NCI-H1105 (cell line): ENCODE results near the gene NHLRC3.
"Not testable (repeated sequence)": the region's sequence is repeated elsewhere in the genome, so short reads cannot be mapped to it uniquely, and the experiment has no call there.

Source experiments
- DNase-seq: peaks from one replicate; lab custom pipeline; 2025; lab: John Stamatoyannopoulos, UW

NHLRC3 gene

GRCh38 chr13:39037880-39038568 lies at the start of gene NHLRC3, which contains the start of gene PROSER1:
Gene NHLRC3 (plus strand): TSS chr13:39038456. CDS start chr13:39038640, 184 bp downstream.
Gene PROSER1 (minus strand): TSS chr13:39038089. CDS start chr13:39037242, 847 bp downstream.
- peak; percentile 93 for DNase-seq

GRCh38 chr13:38990693-38991092 lies 47.6 kb upstream of the NHLRC3 start, which contains the start of gene STOML3:
Gene STOML3 (minus strand): TSS chr13:38990831. CDS start chr13:38990721, 110 bp downstream.
- DNase-seq, result no peak

GRCh38 chr13:38993381-38993780 lies 44.9 kb upstream of the NHLRC3 start:
- DNase-seq, result no peak

DNA sequence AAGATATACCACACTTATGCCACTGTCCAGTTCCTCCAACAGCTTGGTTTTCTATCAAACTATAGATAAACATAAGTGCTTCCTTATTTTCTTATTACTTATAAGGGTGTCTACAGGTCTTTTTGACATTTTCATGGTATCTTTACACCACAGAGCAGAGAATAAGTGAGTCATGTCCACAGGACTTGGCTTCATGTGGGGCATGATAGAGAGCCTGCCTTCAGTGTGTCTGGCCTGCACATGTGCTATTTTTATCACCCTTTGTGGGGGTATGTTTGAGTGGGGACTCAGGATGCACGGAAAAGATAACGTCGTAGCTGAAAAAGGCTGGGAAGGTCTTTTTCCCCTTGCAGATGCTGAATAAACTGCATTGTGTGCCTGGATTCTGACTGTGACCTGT lies 39.5 kb upstream of the NHLRC3 start:
- DNase-seq, result no peak

- DNase-seq, result not testable (repeated sequence)
Measured at GRCh38 chr13:39006371-39007111, 31.7 kb upstream of the NHLRC3 start.

DNA sequence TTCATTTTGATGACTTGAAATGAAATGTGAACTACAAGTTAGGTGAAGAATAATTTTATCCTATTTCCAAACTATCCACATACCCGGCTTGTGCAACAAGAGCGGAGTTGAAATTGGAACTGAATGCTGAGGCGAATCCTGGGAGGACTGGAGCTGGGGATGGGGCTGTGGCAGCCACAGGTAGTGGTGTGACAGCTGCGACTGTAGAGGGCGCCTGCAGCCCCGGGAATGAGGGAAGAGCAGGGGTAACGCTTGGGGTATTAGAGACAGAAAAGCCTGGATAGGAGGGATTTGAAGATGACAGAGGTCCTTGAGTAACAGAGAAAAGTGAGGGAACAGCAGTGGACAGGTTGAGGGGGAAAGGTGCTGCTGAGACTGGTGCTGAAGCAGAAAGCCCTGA lies 25.6 kb upstream of the NHLRC3 start:
- DNase-seq, result no peak

DNA sequence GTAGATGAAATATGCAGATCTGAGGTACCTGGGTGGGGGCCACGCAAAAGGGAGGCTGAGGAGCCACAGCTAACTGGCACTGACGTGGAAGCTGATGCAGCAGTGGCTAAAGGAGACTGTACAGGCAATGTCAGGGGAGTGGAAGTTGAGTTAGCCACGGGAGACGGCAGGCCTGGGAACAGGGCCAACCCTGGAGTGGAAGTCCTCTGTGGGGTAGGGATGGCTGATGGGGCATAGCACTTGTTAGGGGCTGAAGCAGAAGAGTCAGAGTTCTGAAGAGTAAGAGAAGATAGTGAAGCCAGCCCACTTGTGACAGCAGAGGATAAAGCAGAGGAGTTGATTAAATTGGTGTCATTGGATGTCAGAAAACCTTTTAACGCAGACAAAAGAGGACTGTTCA lies 24.8 kb upstream of the NHLRC3 start:
- DNase-seq, result no peak

DNA sequence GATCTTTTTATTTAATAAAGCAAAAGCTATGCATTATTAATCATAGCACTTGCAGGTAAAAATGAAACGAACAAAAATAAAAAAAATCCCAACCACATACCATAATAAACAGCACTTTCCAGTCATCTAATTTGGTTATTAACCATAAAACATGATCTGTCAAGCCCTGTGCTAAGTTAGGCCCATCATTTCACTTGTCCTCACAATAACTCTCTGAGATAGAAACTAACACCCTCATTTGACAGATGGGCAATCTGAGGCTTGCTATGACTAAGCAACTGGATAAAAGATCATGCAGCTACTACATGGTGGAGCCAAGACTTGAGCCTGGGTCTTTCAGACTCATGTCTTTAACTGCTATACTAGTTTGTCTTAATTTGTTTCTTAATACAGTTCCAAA lies 22.2 kb upstream of the NHLRC3 start:
- no peak for DNase-seq

DNA sequence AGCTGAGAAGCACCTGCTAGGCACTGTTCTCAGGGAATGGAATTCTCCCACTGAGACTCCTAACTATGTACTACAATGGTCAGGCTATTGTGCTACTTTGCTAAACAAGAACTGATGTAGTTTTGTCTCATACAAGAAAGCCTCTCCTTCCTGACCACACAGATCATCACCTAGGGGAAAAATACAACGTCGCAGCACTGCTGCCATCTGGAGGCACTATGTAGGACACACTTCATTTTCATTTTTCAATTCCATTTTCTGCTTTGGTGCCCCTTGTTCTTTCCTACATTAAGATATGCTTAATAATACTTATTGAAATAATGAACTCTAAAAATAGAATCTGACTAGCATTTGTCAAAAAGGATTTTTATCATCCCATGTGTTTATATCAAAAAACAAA lies 21.5 kb upstream of the NHLRC3 start:
- DNase-seq, result no peak

DNA sequence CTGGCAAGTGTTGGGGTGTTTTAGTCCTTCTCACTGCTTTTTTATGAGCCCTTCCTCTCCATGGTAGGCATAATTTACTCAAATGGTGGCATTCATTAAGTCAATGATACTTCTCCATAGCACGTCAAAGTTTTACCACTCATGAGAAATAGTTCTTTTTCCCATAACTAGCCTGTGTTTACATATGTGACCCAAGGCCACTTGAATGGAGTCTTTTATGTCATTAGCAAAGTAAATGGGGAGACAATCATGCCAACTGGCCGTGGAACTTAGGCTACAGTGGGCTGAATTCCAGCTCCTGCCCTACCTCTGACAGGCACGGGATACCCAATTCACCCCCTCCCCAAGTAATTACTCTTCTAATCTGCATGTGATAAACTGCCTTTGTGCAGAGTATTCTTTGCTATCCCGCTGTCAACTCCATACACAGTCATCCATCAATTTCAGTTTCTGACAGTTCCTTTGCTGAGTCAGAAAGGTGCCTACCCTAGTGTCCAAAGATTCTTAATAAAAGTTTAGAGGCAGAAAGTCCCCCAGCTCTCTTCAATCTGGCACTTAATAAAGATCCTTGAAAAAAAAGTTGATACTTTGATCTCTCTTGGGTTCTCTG lies 17.3 kb upstream of the NHLRC3 start:
- DNase-seq, result no peak

DNA sequence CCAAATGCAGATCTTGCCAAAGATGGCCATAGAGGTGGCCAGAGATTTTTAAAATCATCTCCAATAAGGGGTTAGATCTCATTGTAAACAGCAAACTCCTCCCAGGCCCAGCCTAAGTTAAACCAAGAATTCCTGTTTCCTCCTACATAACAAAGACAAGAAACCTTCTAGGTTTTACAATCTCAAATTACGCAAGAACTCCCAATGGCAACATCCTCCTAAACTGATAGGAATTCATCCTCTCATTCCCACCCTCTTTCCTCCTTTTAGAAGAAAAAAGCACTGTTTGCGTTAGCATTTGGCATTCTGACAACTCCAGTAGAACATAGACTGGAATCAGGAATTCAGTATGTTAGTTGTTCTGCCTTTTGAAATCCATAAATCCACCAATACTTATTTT lies 14.9 kb upstream of the NHLRC3 start:
- no peak for DNase-seq

GRCh38 chr13:39023761-39024160 lies 14.5 kb upstream of the NHLRC3 start:
- no peak for DNase-seq

DNA sequence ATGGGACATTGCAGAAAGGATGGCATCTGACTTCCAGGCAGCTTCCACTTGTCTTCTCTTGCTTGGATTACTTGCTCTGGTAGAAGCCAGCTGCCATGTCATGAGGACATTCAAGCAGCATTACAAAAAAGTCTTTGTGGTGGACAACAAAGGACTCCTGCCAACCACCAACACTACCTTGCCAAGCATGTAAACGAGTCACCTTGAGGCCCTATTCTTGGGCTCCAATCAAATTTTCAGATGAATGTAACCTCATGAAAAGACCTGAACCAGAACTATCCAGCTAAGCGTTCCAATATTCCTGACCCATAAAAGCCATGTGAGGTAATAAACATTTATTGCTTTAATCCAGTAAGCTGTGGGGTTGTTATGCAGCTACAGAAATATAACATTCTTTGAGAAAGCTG lies 12.8 kb upstream of the NHLRC3 start:
- no peak for DNase-seq

- DNase-seq, result no peak
Measured at GRCh38 chr13:39032150-39032549, 6.1 kb upstream of the NHLRC3 start.

- no peak for DNase-seq
Measured at GRCh38 chr13:39034085-39034484, 4.2 kb upstream of the NHLRC3 start.

DNA sequence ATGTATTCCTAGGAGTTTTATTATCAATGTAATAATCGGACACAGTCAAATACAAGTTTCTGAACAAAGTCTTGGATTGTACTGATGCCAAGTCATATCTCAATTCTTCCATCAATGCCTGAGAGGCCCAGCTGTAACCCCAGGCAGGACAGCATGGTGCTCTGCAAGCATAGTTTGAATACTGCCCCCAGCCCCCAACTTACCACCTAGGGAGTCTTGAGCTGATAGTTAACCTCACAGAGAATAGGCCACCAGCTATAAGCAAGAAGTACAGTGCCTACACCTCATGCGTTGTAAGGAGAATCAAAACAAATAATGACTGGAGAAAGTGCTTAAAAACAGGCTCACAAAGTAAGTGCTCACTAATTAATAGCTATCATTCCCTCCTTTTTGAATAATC lies 3.1 kb upstream of the NHLRC3 start:
- no peak for DNase-seq

DNA sequence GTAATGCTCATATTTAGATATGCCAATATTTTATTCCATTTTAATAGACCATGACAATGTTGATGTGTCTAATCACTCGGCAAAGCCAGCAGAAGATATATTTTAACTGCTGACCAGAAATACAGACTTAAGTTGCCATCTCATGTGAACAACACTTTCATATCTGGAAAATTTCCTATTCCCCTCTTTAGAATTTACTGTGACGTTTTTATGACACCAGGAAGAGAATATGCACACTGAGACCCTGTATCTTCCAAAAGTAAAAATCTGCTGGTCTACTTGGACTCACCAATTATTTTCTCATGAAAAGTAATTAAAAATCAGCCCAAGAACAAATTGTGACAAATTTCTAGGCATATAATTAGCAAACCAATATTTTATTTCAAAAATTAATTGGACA lies 2.5 kb upstream of the NHLRC3 start:
- no peak for DNase-seq

DNA sequence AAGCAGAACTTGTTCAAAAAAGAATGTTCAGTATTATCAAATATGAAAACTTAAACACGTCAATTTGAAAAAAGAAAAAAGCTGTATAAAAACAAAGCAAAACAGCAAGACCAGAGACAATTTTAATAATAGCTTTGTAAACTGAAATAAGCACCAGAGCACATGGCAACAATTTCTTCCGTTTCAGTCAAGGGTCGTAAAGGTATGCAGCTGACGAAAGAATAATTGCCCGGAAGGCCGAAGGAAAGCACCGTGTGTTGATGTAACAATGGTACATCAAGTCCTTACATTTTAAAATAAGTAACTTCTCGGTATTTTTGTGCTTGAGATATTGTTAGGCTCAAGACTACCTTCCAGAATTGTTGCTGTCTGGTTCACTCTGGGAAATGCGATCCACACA lies 2.0 kb upstream of the NHLRC3 start:
- DNase-seq, result no peak

- peak; percentile 48 for DNase-seq
Measured at GRCh38 chr13:39037410-39037879, 811 bp upstream of the NHLRC3 start.

DNA sequence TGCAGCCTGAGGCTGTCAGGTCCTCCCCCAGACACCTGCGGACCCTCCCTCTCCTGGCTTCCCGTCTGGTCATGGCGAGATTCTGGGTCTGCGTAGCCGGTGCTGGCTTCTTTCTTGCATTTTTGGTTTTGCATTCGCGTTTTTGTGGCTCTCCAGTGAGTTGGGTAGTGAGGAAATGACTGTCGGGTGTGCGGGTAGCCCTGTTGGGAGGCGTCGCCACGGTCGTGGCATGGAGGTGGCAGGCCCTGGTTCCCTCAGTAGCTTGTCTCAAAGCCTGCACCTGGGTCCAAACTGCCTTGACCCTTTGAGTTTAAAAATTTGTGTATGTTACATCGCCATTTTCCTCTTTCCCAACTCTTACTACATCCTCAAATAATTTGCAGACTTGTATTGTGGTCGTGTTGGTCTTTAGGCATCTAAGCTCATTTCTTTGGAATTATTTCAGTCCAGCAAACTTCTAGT lies 344 bp downstream of the NHLRC3 start:
- no peak for DNase-seq

DNA sequence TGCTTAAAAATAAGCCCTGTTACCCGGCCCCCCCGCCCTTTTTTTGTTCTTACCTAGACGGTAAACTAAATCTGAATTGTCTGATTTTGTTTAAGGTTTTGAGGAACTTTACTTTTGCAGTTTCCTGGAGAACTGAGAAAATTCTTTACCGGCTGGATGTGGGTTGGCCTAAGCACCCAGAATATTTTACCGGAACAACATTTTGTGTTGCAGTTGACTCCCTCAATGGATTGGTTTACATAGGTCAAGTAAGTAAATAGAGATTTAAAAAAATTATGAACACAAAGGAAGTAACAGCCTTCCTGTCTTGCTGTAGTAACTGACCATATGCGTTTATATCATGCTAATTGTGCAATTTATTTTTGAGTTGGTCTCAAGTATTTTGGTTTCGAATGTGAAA lies 785 bp downstream of the NHLRC3 start:
- DNase-seq, result no peak

- DNase-seq, result no peak
Measured at GRCh38 chr13:39040206-39040605, 1.9 kb downstream of the NHLRC3 start.

- DNase-seq, result no peak
Measured at GRCh38 chr13:39044536-39044935, 6.3 kb downstream of the NHLRC3 start.
